Ectodermal cell (in vitro differentiated cells): ENCODE measurements around the gene JPH2.

ENCODE experiments used
- H3K27ac ChIP-seq: 2 replicates; pipeline ENCODE4 v1.7.0; 2013; ENCODE audit warnings: mild to moderate bottlenecking, low read depth, low read length; ENCODE audit not compliant: insufficient read depth, poor library complexity, severe bottlenecking
- H3K27me3 ChIP-seq: 2 replicates; pipeline ENCODE4 v1.7.0; 2013; ENCODE audit warnings: mild to moderate bottlenecking, low read length; ENCODE audit not compliant: insufficient read depth, control insufficient read depth, poor library complexity, severe bottlenecking
- H3K36me3 ChIP-seq: one replicate; pipeline ENCODE4 v1.7.0; 2013; ENCODE audit warnings: low read length; ENCODE audit not compliant: control insufficient read depth, insufficient read depth
- H3K4me1 ChIP-seq: one replicate; pipeline ENCODE4 v1.7.0; 2013; ENCODE audit warnings: low read length; ENCODE audit not compliant: control insufficient read depth, insufficient read depth
- H3K4me3 ChIP-seq: 2 replicates; pipeline ENCODE4 v1.7.0; 2013; ENCODE audit warnings: low read depth, low read length, control low read depth; ENCODE audit not compliant: insufficient read depth
- H3K9me3 ChIP-seq: 2 replicates; pipeline ENCODE4 v1.7.0; 2013; ENCODE audit warnings: mild to moderate bottlenecking, low read length, moderate library complexity; ENCODE audit not compliant: control insufficient read depth
- WGBS, 2 experiments: methylation state at CpG; one replicate each; pipeline ENCODE4 v1.1.7; 2013; ENCODE audit warnings: missing lambda C conversion rate in 2 of 2; 5-methylcytosine and 5-hydroxymethylcytosine counted together

JPH2 gene

DNA sequence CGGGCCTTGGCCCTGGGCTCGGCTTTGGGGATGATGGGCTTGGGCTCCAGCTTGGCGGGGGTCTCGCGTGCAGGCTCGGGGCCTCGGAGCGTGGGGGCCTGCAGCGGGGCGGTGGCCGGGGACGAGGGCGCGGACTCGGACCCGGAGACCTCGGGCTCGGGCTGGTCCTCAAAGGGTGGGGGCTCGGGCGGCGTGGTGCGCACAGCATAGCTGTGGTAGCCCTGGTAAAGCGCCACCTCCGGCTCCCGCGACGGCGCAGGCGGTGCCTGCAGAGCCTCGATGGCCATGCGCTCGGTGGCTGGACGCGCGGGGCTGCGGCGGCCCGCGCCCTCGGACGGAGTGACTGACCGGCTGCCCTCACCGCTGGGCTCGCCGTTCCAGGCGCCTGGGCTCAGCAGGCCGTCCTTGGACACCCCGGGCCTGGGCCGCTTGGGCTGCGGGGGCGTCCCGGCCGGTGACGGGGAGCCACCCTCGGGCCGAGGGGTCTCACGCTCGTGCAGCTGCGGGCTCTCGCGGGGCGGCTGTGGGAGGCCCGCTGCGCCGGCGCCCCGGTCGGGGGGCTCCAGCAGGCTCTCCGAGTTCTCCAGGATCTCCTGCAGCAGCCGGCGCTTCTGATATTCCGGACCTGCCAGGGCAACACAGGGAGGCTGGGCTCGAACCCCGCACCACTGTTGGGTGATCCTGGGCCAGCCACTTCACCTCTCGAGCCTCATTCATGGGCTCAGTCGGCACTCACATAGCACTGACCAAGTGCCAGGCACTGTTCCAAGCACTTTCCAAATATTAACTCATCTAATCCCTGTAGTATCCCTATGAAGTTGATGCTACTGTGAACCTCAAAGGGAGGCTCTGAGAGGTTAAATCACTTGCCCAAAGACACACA lies 71.0 kb downstream of the JPH2 start:
- Histone ChIP-seq H3K4me3 (no peak overlapping the region), H3K27ac (no peak overlapping the region), H3K9me3 (no peaks in the 10 kb centered on the region), H3K27me3 (no peaks in the 10 kb centered on the region), H3K4me1 (peaks cover 10% of the 10 kb centered on the region), H3K36me3 (no peaks in the 10 kb centered on the region)
- 95 to 96% methylated on average over 76 of the region's 76 CpGs for WGBS, 2 experiments

DNA sequence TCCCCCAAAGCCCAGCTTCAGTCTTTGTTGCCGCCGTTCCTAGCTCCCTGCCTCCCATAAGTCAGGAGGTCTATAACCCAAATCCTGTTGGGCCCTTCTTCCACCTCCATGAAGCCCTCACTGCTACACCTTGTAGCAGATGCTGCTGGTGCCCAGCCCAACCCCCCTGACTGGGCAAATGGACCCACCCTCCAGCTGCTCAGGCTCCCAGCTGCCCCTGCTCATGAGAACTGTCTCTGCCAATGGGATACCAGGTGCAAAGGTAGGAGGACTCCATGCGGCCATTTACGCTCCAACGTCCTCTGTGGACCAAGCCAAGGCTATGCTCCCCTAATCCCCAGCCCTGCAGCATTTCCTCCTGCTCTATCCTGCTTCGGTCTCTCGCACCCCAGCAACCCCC lies 71.8 kb downstream of the JPH2 start:
- H3K27ac ChIP-seq: no peak overlapping the region
- H3K27me3 ChIP-seq: no peaks in the 10 kb centered on the region
- no peak overlapping the region for H3K4me3 ChIP-seq
- no peaks in the 10 kb centered on the region for H3K36me3 ChIP-seq
- no peaks in the 10 kb centered on the region for H3K9me3 ChIP-seq
- 92 to 95% methylated on average over 7 of the region's 7 CpGs for WGBS, 2 experiments
- peaks cover 10% of the 10 kb centered on the region for H3K4me1 ChIP-seq

DNA sequence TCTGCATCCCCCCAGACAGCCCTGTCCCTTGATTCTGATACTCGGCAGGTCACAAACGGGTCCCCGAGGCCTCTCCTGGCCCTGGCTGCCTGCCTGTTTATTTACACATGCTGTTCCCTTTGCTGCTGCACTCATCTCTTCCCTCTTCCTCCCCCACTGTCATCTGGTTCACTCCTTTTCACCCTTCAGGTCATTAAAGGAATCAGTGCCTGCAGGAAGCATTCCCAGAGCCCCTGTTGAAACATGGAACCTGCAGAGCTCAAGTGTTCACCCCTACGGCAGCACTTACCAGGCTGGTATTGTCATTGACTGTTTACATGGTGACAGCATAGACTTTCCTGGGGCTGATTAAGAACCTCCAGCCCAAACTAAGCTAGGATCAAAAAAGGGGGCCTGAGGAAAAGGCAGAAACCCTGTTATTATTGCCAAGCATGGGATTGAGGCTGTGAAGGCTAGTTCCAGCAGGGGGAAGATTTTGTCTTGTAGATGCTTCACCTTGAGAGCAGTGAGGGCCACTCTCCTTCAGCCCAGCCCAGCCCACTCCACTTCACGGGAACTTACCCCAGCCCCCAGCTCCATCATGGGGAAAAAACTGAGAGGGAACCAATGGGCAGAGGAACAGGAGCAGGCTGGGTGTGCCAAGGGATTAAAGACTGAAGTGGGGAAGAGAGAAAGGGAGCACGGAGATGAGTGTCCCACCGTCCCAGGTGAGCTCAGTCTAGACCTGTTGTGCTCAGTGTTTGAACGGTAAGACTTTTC lies 73.2 kb downstream of the JPH2 start:
- Histone ChIP-seq H3K9me3 (no peaks in the 10 kb centered on the region), H3K4me3 (no peak overlapping the region), H3K27me3 (no peaks in the 10 kb centered on the region), H3K4me1 (peaks cover 10% of the 10 kb centered on the region), H3K36me3 (no peaks in the 10 kb centered on the region), H3K27ac (no peak overlapping the region)
- WGBS, 2 experiments: 77% methylated on average over 8 of the region's 8 CpGs

DNA sequence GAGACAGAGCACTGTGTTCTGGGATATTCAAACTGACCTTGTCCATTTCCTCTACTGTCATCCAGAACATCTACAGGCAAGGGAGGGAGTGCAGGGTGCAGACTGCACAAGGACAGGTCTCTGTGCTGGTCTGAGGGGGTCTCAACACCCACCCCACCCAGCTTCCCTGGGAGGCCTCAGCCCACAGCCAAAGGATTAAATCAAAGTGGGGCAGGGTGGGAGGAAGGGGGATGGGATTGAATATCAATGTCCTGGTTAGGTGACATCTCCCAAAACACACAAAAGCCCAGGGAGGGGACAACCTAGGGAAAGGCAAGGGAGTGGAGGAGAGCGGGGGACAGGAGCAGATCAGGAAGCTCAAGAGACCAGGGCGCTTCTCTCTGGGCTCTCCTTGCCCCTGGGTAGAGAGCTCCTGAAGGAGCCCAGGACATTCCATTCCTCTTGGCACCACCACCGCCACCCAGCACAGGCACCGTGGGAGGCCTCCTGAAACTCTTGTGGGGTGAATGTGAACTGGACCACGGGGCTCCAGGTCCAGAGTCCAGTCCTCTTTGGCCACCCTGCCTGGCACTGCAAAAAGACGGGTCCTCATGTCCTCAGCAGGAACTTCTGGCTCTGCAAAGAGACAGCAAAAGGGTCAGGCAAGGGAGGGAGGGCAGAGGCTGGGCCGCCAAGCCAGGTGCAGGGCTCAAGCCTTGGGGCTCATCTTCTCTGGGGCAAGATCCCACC lies 73.9 kb downstream of the JPH2 start:
- Histone ChIP-seq H3K9me3 (no peaks in the 10 kb centered on the region), H3K4me3 (no peak overlapping the region), H3K36me3 (no peaks in the 10 kb centered on the region), H3K27ac (no peak overlapping the region), H3K4me1 (peaks cover 10% of the 10 kb centered on the region), H3K27me3 (no peaks in the 10 kb centered on the region)
- WGBS, 2 experiments: 88 to 89% methylated on average over 7 of the region's 7 CpGs

DNA sequence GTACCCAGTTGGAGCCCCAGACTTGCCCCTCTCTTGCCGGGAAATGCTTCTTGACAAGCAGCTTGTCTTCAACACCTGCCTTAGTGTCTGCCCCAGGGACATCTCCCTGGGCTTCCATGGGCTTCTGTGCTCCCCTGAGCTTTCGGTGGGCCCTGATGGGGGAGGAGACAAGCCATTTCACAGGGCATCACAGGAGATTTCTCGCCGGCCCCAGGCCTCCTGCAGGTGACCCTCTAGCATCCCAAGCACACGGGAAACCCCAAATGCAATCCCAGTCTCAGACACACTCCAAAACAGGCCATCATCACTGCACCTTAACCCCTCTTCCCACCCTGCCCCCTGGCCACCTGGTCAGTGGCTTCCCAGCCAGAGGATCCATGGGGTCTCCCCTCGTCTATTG lies 74.5 kb downstream of the JPH2 start:
- Histone ChIP-seq H3K36me3 (no peaks in the 10 kb centered on the region), H3K27me3 (no peaks in the 10 kb centered on the region), H3K27ac (no peak overlapping the region), H3K4me1 (peaks cover 10% of the 10 kb centered on the region), H3K9me3 (no peaks in the 10 kb centered on the region), H3K4me3 (no peak overlapping the region)
- WGBS, 2 experiments: 92% methylated on average over 6 of the region's 6 CpGs

DNA sequence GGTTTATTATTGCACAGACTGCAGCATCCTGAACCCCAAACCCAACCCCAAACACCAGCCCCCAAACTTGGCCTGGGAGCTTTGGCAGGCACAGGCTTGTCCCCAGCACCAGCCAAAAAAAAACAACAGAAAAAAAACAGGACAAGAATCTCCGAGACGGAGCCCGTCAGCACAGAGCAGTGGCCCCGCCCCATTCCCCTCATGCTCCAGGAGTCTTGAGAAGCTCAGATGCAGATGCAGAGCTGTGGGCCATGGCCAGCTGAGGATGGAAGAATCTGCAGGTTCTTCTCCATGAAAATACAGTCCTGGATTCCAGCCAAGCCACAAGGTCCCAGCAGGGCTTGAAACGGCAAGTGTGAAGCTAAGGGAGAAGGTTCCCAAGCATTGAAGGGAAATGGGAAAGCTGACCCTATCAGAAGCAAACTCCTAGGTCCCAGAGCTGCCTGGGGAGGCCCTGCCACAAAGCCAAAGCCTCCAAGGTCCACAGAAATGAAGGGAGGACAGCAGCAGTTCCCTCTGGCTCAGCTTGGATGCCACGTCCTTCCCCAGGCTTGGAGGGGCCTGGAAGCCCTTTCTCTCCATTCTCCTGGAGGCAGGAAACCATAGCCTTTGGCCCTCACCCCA lies 75.2 kb downstream of the JPH2 start:
- Histone ChIP-seq H3K4me1 (peaks cover 10% of the 10 kb centered on the region), H3K36me3 (no peaks in the 10 kb centered on the region), H3K9me3 (no peaks in the 10 kb centered on the region), H3K27ac (no peak overlapping the region), H3K4me3 (no peak overlapping the region), H3K27me3 (no peaks in the 10 kb centered on the region)
- 80 to 87% methylated on average over 6 of the region's 6 CpGs for WGBS, 2 experiments

DNA sequence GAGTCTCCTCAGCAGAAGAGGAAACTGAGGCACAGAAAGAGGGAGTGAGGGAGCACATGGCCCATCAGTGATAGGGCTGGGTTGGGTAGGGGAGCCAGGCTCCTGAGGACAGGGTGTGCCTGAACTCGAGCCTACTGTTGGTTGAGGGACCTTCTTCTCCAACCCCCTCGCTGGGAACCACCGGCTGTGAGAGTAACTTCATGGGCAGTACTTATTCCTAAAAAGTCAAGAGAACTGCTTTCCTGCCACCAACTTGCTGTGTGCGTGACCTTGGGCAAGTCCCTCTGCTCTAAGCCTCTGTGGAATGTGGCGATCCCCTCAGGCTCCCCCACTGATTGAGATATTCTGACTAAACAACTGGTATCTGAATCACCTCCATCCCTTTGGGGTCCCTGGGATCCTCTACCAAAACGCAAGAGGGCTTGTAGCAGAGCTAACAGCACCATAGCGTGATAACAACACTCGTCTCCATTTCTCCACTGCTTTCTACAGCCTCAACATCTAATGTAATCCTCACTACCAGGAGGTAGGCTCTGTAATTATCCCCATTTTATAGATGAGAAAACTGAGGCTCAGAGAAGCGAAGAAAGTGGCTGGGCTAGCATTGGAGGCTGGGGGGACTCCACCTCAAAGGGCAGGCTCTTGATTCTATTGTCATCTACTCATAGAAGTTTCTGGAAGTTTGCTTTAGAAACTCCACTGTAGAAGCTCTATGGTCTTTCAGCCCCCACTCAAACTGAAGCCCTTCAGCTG lies 76.0 kb downstream of the JPH2 start:
- H3K9me3 ChIP-seq: no peaks in the 10 kb centered on the region
- WGBS, 2 experiments: 91 to 93% methylated on average over 9 of the region's 9 CpGs
- H3K27ac ChIP-seq: no peak overlapping the region
- H3K4me1 ChIP-seq: peaks cover 10% of the 10 kb centered on the region
- H3K36me3 ChIP-seq: no peaks in the 10 kb centered on the region
- H3K4me3 ChIP-seq: no peak overlapping the region
- H3K27me3 ChIP-seq: no peaks in the 10 kb centered on the region

DNA sequence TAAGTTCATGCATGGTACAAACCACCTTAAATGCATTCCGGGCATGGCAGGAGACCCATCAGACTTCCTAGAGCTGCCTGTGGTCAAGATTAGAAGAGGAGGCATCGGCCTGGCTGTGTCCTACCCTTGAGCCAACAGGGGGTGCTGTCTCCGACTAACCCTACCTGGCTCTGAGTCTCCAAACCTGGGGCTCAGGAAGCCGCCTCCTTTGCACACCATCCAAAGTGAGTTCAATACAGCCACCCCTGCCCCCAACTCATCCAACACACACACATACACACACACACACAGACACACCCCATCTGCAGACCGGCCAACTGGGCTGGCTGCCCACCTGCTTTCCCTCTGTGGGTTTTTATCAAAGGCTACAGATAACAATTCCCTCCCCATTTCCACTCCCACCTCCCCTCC lies 77.0 kb downstream of the JPH2 start:
- H3K9me3 ChIP-seq: no peaks in the 10 kb centered on the region
- no peak overlapping the region for H3K4me3 ChIP-seq
- WGBS, 2 experiments: 79 to 82% methylated on average over 5 of the region's 5 CpGs
- H3K36me3 ChIP-seq: no peaks in the 10 kb centered on the region
- peaks cover 10% of the 10 kb centered on the region for H3K4me1 ChIP-seq
- H3K27ac ChIP-seq: no peak overlapping the region
- H3K27me3 ChIP-seq: no peaks in the 10 kb centered on the region

DNA sequence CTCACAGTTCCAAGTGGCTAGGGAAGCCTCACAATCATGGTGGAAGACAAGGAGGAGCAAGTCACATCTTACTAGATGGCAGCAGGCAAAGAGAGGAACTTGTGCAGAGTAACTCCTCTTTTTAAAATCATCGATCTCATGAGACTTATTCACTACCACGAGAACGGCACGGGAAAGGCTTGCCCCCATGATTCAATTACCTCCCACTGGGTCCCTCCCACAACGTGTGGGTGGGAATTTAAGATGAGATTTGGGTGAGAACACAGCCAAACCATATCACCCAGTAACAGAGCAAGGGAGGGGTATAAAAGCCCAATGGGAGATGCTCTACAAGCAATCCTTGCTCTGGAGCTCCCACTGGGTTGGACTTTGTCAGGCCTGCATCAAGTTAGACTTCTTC lies 80.4 kb downstream of the JPH2 start:
- Histone ChIP-seq H3K9me3 (no peaks in the 10 kb centered on the region), H3K36me3 (no peaks in the 10 kb centered on the region), H3K4me3 (no peak overlapping the region), H3K27me3 (no peaks in the 10 kb centered on the region), H3K4me1 (no peaks in the 10 kb centered on the region), H3K27ac (no peak overlapping the region)
- 86 to 100% methylated on average over 4 to 5 of the region's 5 CpGs for WGBS, 2 experiments
